ENCODE results near the gene SUCLG2.

SUCLG2 gene

DNA sequence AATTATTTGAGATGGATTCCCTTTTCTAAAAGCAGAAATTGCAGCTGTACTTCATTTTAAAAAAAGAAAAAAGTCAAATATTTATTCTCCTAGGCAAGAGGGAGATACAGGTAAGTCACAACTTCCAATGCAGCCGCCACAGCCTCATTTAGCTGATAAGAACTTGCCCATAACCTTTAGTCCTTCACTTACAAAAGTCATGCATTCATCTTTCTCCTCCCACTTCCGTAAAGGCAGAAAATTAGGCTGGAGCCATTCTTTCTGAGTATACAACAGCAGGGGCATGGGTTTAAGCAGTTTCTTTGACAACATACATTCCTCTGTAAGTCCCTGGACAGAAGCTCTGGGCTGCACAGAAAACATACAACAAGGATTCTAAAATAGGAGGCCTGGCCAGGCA is 4.3 kb downstream of the SUCLG2 start:
- H3K4me3 ChIP-seq (ENCODE audit: low read depth, low read length): no peak overlapping the region

DNA sequence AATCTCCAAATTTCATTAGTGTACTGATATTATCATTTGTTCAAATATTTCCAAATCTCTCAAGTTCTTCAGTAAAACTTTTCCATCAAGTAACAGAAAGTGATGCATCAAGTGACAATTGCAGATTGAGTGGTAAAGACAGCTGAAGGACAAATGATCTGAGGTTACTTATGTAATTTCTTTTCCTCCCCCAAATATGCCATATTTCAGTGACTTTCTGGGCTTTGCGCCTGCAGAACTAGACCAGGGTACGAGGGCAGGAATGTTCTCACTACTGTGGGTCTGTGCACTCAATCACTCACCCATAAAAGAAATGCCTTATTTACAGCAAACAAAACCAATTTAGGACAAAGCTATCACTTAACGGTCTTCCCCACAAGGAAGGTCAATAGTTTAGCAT is 4.7 kb downstream of the SUCLG2 start:
- no peak overlapping the region for H3K4me3 ChIP-seq (ENCODE audit: low read depth, low read length)

DNA sequence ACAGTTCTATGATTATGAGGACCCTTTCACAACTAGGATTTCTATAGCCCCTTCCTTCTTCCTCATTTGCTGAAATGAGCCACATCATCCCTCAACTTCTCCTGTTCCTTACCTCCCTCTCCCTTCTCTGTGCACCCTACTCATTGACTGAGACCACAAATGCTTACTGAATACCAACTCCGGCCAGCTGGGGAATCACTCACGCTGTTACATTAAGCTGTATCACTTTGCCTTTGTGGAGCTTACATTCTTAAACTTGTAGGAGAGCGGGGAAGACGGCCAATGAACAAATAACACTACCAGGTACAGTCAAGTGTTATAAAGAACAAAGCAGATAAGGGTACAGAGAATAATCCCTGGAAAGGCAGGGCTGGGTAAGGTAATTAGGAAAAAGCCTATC is 5.7 kb downstream of the SUCLG2 start:
- H3K4me3 ChIP-seq (ENCODE audit: low read depth, low read length): no peak overlapping the region

DNA sequence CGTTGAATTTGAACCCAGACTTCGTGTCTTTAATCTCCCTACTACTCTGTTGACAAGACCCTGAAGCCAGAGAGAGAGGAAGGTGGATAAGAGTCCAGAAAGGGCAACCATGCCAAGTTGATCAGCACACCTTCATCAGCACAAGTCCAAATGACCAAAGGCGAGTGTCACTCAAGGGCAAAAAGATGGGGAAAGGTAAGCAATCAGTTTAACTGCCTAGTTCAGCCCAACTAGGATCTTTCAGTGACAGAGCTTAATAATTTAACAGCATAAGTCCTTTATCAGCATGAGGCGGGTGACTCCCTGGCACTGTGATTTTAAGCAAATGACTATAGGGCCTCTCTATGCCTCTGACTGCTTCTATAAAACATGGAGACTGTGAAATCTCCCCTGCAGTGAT is 6.2 kb downstream of the SUCLG2 start:
- no peak overlapping the region for H3K4me3 ChIP-seq (ENCODE audit: low read depth, low read length)

DNA sequence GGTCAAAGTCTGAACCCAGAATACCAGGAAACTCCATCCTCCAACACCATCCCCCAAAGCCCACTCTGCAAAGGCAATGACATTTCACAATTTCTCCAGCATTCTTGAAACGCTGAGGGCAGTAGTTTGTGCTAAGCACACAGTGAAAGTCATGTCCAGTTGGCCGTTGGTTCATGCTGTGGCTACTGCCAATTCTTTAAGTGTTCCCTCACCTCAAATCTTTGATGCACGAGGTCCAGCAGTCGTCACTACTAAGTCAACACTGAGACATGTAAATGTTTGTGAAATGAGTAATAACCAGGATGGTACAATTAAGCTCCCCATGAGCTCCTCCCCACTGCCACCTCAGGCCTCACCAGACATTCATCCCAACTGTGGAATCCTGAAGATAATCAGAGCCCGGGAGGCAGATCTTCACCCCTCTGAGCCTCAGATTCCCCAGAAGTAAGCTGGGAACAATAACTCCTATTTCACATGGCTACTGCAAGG is 7.0 kb downstream of the SUCLG2 start:
- no peak overlapping the region for H3K4me3 ChIP-seq (ENCODE audit: low read depth, low read length)

DNA sequence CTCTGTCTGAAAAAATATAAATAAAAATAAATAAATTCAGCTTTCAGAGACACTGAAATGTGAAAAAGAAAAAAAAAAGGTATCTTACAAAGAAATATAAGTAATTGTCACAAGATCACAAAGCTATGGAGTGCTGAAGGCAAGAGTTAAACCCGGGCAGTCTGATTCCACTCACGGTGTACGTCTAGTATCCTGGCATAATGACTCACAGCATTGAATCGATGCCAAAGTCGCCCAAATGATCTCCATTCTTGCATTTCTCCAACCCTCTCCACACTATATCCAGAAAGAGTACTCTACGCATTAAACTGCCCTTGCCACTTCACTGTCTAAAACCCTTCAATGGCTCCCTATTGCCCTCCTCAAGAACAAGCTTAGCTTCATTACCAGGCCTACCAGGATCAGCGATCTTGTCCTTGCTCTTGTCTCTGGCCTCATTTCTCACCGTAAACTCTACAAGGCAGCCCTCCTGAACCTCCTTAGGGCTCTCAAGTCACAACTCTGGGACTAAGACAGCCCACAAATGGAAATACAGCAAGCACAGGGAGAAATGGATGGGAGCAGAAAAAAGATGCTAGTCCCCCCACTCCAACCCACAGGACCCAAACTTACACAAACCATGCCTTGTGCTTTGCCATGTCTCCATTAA is 7.7 kb downstream of the SUCLG2 start:
- H3K4me3 ChIP-seq (ENCODE audit: low read depth, low read length): no peak overlapping the region

DNA sequence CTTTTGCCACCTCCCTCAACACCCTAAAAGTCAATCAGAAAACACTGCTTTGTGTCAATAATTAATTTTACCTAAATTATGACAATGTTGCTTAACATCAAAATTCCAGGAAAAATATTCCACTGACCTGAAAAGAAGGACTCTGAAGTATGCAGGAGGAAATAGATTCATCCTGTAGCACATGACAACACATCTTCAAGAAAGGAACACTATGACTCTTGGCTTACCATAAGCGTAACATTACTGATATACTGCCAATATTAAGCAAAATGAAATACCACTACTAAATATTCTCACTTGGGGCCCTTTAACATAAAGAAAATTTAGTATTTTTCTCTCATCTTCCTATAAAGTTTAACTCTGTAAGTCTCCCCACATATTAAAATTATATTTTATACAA is 9.6 kb downstream of the SUCLG2 start:
- no peak overlapping the region for H3K4me3 ChIP-seq (ENCODE audit: low read depth, low read length)

DNA sequence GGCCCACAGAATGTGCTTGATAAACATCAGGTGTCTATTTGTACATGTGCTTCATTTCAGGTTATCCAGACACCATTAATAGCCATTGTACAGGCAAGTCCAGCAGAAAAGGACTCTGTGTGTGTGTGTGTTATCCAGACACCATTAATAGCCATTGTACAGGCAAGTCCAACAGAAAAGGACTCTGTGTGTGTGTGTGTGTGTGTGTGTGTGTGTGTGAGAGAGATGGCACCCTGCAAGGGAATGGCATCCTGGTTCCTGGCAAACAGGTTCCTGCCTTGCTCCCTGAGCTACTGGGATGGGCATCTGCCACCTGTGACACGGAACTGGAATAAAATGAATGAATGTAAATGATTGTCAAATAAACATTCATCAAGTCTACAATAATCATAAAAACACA is 11.7 kb downstream of the SUCLG2 start:
- H3K4me3 ChIP-seq (ENCODE audit: low read depth, low read length): no peak overlapping the region

DNA sequence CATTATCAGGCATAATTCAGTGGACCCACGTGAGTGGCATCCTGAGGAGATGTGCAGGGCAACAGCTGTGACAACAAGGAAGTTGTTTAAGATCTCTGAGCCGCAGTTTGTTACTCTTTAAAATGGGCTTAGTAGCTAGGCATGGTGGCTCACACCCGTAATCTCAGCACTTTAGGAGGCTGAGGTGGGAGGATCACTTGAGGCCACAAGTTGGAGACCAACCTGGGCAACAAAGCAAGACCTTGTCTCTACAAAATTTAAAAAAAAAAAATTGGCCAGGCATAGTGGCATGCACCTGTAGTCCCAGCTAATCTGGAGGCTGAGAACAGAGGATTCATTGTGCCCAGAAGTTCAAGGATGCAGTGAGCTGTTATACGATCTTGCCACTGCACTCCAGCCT is 12.2 kb downstream of the SUCLG2 start:
- no peak overlapping the region for H3K4me3 ChIP-seq (ENCODE audit: low read depth, low read length)

DNA sequence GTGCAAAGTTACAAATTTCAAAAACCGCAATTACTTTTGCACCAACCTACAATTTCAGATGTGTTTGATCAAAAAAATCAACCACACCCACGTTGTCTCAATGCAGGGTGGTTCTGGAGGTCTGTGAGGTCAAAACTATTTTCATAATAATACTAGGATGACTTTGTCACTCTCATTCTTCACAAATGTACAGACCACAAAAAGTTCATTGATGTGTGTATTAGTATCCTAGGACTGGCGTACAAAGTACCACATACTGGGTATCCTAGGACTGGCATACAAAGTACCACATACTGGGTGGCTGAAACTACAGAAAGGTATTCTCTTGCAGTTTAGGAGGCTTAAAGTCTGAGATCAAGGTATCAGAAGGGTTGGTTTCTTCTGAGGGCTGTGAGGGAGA is 13.0 kb downstream of the SUCLG2 start:
- H3K4me3 ChIP-seq (ENCODE audit: low read depth, low read length): no peak overlapping the region

DNA sequence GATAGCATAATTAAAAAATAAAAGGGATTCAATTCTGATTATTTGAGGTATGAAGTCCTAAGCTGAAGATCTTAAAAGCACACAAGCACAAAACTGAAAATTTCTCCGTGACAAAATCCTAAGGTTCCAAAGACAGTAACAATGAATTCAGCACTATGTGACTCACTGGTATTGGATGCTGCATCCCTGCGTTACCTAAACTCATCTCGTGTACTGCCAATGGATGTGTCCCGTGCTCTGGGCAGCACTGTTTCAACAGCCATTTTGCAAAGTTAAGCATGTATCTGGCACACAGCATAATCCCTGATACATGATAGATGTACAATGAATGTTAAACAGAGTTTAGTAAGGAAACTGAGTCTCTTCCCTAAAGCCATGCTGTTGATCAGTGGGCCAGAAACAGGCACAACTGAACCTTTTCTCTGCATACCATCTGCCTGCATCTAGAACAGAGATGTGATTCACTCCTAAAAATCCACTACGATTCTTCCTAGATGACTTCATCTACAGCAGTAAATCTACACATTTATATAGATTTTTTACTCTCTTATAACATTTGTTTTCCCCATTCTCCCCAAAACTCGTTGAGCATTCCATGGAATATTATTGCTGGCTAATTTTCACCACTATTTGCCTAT is 14.3 kb downstream of the SUCLG2 start:
- H3K4me3 ChIP-seq (ENCODE audit: low read depth, low read length): no peak overlapping the region

DNA sequence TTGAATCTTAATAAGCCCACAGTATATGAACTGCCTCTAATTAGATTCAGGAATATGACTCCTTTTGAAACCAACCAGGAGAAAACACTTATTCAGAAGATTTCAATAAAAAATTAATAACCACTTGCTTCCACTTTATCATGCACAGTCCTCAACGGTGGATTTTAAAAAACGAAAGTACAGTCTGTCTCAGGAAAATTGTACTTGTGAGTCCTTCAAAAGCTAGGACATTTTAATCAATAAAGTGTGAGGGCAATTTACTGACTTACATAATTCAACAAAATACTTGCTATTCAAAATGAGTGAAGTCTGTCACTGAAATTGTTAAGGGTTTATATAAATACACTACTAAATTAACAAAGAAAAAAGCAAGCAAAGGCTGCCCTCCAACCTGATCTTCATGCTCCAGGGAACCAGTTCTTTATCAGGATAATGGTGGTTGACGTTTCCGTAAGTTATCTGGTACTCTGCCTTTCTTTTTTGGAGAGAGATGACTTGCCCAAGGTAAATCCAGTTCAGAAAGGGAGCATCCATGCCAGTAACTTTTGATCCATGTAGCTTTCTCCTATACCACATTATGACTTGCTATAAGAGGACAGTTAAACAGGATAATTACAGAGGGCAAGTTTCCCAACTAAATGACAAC is 17.0 kb downstream of the SUCLG2 start:
- H3K4me3 ChIP-seq (ENCODE audit: low read depth, low read length): no peak overlapping the region

DNA sequence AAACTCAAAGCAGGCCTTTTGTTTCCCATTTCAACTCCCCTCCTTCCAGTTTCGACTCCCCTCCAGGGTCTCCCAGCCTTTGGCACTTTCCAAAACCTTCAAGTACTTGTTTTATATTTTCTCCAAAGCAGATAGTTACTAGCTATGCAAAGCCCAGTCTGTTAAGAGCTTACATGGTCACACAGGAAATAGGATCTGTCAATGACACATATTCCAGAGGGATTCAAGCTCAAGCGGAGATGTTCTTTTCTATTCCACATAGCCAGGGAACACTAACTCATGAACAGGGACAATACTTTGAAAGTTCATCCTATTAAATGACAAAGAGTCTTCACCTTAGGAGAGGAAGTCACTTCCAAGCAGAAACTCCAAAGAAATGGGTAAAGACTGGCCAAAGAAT is 18.6 kb downstream of the SUCLG2 start:
- H3K4me3 ChIP-seq (ENCODE audit: low read depth, low read length): no peak overlapping the region

DNA sequence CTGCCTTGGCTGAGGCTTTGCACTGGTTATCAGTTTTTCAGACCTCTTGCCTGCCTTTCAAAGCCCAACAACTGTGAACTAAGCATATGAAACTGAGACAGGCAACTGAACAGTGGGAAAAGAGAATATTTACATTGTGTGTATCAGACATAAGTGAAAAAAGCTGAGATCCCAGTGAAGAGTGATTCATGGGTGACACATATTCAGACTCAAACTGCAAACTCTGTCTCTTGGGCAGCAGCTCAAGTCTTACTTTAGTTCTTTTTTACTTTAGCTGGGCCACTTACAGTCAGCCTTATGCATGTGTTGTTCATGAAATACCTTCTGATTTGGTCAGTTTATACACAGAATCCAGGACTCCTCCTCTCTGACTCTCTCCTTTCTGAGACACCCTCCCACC is 19.2 kb downstream of the SUCLG2 start:
- H3K4me3 ChIP-seq (ENCODE audit: low read depth, low read length): no peak overlapping the region

DNA sequence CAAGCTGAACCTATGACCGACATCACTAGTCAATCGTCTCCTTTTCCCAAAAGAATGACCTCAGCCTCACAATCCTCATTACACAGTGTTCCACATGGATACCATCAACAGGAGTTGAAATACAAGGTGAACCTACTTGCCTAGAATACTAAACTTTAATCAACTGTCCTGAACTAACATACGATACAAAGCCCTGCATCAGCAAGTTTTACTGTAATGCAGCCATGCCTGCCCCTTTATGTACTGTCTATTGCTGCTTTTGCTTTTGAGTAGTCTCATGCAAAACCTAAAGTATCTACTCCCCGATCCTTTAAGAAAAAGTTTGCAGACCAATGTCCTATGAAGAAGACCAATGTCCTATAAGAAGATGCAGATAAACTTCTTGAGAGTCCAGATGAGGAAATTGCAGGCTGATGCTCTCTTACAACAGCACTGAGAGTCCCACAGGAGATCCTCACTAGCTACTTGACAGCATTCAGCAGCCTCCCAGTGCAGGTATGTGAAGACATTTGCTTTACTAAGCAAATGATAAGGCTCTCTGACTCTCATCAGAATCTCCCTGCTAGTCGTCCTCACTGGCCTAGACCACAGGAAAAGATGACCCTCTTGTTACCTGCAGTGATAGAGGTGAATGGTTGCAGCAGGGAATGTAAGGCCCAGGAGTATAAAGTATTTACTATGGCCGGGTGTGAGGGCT is 23.6 kb downstream of the SUCLG2 start:
- no peak overlapping the region for H3K4me3 ChIP-seq (ENCODE audit: low read depth, low read length)

DNA sequence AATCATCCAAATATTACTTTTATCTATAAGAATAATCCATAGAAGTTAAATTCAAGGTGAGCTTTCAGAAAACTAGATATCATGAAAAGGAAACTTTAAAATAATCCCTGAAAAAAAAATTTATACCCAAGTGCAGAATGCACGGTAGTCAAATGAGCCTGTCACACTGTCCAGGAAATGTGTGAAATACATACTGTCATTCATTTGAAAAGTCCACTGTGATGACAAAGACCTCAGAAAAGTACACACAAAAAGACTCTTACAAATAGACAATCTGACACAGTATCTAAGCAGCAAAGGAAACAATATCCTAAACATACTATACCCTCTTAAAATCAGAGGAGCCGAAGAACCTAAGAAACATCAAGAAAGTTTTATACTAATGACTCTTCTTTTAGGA is 29.7 kb downstream of the SUCLG2 start:
- H3K4me3 ChIP-seq (ENCODE audit: low read depth, low read length): no peak overlapping the region

DNA sequence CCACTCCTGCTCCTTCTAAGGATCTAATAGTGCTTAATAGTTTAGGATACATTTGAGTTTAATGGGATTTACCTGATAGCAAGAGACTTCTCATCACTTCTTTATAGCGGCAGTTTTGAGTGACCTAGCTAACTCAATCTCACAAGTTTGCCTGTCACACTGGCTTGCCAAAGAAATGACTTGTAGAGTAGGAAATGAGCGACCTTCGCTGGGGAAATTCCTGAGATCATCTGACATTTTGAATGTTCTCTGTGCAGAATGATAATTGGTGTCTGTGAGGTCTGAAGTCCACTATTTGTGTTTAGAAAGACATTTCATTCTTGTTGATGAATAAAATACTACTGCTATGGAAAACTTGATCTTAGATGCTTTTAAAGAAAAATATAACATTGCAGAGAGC is 30.3 kb downstream of the SUCLG2 start:
- no peak overlapping the region for H3K4me3 ChIP-seq (ENCODE audit: low read depth, low read length)

DNA sequence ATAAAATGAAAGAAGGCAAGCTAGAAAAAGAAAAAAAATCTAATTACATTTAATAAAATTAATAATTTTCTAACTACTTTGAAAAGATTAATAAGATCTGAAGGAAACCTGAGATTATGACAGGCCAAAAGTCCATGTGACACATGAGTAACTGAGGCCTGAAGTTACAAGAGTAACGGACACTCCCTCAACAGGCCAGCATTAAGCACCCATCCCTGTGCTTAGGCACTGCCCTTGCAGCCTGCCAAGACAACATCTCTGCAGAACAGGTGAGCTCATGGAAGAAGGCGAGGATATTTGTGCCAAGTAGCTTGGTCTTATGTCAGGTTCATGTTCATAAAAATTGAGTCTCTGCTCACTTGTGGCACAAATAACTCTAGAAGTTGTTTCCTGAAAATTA is 31.8 kb downstream of the SUCLG2 start:
- H3K4me3 ChIP-seq (ENCODE audit: low read depth, low read length): no peak overlapping the region

DNA sequence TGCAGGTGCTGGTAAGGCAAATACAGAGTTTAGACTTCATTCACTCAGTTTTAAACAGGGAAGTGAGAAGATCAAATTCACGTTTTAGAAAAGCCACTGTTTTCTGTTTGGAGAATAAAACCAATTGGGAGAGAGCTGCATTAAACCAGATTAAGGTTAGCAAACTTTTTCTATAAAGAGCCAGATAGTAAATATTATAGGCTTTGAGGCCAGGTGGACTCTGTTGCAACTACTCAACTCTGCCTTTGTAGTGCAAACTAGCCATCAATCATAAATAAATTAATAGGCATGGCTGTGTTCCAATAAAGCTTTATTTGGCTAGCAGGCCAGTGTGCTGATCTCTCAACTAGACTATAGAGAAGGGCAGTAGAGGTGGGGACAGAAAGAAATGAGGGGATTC is 33.5 kb downstream of the SUCLG2 start:
- no peak overlapping the region for H3K4me3 ChIP-seq (ENCODE audit: low read depth, low read length)

DNA sequence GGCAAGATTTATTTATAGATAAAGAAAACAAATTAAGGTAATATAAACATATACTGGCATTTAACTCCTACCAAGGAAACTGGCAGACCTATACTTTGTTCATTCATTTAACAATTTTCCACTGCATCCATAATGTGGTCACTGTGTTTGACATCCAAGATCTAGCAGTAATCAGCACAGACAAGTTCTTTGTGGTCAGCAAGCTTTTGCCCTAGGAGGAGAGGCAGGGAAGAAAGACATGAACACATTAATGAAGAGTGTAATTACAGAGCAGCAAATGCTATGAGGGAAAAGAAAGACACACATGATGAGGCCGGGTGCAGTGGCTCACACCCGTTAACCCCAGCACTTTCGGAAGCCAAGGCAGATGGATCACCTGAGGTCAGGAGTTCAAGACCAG is 34.4 kb downstream of the SUCLG2 start:
- H3K4me3 ChIP-seq (ENCODE audit: low read depth, low read length): no peak overlapping the region

DNA sequence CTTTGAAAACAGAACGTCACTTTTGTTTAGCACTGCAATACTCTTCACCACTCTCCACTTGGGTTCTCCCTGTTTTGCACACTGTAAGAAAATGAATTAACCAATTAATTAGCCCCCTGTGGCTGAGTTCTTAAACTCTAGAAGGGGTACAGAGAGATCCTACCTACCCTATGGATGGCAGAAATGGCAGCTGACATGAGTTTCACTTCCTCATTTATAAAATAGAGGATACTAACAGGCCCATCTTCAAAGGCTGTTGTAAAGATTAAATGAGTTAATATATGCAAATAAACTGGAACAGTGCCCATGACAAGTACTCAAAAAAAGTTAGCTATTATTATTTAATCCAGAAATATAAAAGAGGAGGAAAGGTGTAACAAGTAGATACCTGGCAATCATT is 36.9 kb downstream of the SUCLG2 start:
- no peak overlapping the region for H3K4me3 ChIP-seq (ENCODE audit: low read depth, low read length)

DNA sequence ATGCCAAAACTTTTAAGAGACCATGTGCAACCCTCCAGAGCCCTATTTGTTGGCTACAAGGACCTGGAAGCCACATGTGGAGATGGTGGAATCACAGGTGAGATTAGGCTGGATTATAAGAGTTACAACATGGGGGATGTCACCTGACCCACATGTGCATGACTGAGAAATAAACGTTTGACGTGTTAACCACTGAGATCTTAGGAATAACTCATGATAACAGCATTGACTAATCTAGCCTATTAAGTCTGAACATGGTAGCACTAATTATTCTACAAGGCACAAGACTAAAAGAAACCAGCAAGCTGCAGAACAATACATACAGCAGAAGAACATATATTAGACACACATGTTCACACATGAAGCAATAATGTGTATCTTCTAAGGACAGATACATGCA is 38.4 kb downstream of the SUCLG2 start:
- no peak overlapping the region for H3K4me3 ChIP-seq (ENCODE audit: low read depth, low read length)

All from iPS-11a (cell line).